ENCODE measurements around the gene PHACTR4. TPM values are rescaled to one million over a fixed set of nuclear protein-coding genes. Genes with fewer than 3 reads are reported as not detected.

PHACTR4 gene
- total and polyA plus RNA-seq, 9 of the 15 experiments (the other 6 are each of a cell fraction or from before 2014, with no cell fraction given) = 6.4 to 43.6 (median 14.2) TPM

DNA sequence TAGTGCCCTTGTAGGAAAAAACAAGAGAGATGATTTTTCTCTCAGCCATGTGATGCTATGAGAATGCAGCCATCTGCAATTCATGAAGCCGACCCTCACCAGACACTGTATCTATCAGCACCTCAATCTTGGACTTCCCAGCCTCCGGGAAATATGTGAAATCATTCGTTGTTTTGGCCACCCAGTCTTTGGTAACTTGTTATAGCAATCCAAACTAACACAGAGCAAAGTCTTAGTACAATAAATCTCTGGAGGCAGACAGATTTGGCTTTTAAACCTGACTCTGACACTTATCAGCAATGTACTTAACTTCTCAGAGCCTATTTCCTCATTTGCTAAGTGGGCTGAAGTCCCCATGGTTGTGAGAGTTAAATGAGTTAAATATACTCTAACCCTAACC lies 45.8 kb upstream of the PHACTR4 start (continued):
- TF ChIP-seq, protein P1, sequence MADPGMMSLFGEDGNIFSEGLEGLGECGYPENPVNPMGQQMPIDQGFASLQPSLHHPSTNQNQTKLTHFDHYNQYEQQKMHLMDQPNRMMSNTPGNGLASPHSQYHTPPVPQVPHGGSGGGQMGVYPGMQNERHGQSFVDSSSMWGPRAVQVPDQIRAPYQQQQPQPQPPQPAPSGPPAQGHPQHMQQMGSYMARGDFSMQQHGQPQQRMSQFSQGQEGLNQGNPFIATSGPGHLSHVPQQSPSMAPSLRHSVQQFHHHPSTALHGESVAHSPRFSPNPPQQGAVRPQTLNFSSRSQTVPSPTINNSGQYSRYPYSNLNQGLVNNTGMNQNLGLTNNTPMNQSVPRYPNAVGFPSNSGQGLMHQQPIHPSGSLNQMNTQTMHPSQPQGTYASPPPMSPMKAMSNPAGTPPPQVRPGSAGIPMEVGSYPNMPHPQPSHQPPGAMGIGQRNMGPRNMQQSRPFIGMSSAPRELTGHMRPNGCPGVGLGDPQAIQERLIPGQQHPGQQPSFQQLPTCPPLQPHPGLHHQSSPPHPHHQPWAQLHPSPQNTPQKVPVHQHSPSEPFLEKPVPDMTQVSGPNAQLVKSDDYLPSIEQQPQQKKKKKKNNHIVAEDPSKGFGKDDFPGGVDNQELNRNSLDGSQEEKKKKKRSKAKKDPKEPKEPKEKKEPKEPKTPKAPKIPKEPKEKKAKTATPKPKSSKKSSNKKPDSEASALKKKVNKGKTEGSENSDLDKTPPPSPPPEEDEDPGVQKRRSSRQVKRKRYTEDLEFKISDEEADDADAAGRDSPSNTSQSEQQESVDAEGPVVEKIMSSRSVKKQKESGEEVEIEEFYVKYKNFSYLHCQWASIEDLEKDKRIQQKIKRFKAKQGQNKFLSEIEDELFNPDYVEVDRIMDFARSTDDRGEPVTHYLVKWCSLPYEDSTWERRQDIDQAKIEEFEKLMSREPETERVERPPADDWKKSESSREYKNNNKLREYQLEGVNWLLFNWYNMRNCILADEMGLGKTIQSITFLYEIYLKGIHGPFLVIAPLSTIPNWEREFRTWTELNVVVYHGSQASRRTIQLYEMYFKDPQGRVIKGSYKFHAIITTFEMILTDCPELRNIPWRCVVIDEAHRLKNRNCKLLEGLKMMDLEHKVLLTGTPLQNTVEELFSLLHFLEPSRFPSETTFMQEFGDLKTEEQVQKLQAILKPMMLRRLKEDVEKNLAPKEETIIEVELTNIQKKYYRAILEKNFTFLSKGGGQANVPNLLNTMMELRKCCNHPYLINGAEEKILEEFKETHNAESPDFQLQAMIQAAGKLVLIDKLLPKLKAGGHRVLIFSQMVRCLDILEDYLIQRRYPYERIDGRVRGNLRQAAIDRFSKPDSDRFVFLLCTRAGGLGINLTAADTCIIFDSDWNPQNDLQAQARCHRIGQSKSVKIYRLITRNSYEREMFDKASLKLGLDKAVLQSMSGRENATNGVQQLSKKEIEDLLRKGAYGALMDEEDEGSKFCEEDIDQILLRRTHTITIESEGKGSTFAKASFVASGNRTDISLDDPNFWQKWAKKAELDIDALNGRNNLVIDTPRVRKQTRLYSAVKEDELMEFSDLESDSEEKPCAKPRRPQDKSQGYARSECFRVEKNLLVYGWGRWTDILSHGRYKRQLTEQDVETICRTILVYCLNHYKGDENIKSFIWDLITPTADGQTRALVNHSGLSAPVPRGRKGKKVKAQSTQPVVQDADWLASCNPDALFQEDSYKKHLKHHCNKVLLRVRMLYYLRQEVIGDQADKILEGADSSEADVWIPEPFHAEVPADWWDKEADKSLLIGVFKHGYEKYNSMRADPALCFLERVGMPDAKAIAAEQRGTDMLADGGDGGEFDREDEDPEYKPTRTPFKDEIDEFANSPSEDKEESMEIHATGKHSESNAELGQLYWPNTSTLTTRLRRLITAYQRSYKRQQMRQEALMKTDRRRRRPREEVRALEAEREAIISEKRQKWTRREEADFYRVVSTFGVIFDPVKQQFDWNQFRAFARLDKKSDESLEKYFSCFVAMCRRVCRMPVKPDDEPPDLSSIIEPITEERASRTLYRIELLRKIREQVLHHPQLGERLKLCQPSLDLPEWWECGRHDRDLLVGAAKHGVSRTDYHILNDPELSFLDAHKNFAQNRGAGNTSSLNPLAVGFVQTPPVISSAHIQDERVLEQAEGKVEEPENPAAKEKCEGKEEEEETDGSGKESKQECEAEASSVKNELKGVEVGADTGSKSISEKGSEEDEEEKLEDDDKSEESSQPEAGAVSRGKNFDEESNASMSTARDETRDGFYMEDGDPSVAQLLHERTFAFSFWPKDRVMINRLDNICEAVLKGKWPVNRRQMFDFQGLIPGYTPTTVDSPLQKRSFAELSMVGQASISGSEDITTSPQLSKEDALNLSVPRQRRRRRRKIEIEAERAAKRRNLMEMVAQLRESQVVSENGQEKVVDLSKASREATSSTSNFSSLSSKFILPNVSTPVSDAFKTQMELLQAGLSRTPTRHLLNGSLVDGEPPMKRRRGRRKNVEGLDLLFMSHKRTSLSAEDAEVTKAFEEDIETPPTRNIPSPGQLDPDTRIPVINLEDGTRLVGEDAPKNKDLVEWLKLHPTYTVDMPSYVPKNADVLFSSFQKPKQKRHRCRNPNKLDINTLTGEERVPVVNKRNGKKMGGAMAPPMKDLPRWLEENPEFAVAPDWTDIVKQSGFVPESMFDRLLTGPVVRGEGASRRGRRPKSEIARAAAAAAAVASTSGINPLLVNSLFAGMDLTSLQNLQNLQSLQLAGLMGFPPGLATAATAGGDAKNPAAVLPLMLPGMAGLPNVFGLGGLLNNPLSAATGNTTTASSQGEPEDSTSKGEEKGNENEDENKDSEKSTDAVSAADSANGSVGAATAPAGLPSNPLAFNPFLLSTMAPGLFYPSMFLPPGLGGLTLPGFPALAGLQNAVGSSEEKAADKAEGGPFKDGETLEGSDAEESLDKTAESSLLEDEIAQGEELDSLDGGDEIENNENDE (IDR thresholded peaks at IDR 0.05; ENCODE audit: low read depth, low read length) = no peak
- TF ChIP-seq PHF8 (IDR thresholded peaks at IDR 0.05; ENCODE audit: borderline replicate concordance, low read length) (no peak), POLR2A (conservative IDR thresholded peaks at IDR 0.05) (no peak), ZNF668 (CRISPR knock-in tag; IDR thresholded peaks at IDR 0.05) (no peak), MEIS2 (IDR thresholded peaks at IDR 0.05; ENCODE audit: partially characterized antibody) (peak; percentile 89), GTF2E2 (tag; IDR thresholded peaks at IDR 0.05) (peak; percentile 36; the same call in 1 of the 2 replicates), GTF2A2 (tag; IDR thresholded peaks at IDR 0.05) (no peak), POLR2B (IDR thresholded peaks at IDR 0.05; ENCODE audit: low read depth, partially characterized antibody) (no peak), ZFP36 (IDR thresholded peaks at IDR 0.05; ENCODE audit: low read depth, low read length, partially characterized antibody) (no peak), SMARCA4 (IDR thresholded peaks at IDR 0.05) (no peak), OTX1 (CRISPR knock-in tag; IDR thresholded peaks at IDR 0.05) (no peak), MAFG (tag; conservative IDR thresholded peaks at IDR 0.05) (no peak), PTBP1 (IDR thresholded peaks at IDR 0.05; ENCODE audit: low read depth, low read length) (no peak), SRSF9 (IDR thresholded peaks at IDR 0.05; ENCODE audit: borderline replicate concordance, low read depth, low read length) (no peak)
- TF ChIP-seq, protein P2, sequence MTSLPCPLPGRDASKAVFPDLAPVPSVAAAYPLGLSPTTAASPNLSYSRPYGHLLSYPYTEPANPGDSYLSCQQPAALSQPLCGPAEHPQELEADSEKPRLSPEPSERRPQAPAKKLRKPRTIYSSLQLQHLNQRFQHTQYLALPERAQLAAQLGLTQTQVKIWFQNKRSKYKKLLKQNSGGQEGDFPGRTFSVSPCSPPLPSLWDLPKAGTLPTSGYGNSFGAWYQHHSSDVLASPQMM (CRISPR knock-in tag; IDR thresholded peaks at IDR 0.05) = no peak
- TF ChIP-seq, protein P3, sequence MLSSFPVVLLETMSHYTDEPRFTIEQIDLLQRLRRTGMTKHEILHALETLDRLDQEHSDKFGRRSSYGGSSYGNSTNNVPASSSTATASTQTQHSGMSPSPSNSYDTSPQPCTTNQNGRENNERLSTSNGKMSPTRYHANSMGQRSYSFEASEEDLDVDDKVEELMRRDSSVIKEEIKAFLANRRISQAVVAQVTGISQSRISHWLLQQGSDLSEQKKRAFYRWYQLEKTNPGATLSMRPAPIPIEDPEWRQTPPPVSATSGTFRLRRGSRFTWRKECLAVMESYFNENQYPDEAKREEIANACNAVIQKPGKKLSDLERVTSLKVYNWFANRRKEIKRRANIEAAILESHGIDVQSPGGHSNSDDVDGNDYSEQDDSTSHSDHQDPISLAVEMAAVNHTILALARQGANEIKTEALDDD (IDR thresholded peaks at IDR 0.05) = peak; percentile 93
- TF ChIP-seq, protein P4, sequence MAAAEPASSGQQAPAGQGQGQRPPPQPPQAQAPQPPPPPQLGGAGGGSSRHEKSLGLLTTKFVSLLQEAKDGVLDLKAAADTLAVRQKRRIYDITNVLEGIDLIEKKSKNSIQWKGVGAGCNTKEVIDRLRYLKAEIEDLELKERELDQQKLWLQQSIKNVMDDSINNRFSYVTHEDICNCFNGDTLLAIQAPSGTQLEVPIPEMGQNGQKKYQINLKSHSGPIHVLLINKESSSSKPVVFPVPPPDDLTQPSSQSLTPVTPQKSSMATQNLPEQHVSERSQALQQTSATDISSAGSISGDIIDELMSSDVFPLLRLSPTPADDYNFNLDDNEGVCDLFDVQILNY (CRISPR knock-in tag; IDR thresholded peaks at IDR 0.05) = no peak

Measured in K562 (cell line).